ENCODE results near the gene MYNN.

Gene MYNN

GRCh38 chr3:169836078-169836941 lies 63.1 kb downstream of the MYNN start:
- no peak for DNase-seq

GRCh38 chr3:169836942-169837275 lies 63.7 kb downstream of the MYNN start:
- DNase-seq = no peak

GRCh38 chr3:169838511-169839030 lies 65.4 kb downstream of the MYNN start:
- no peak for DNase-seq
